Measurements from ENCODE around the gene CEP112. TPM values are rescaled to one million over a fixed set of nuclear protein-coding genes. Genes with fewer than 3 reads are reported as not detected.

The CEP112 gene
- total and polyA plus RNA-seq, 2 of the 8 experiments (the other 6 are each of a cell fraction or from before 2014, with no cell fraction given): 0.62 to 3.1 TPM

GRCh38 chr17:65588181-65588808, 603.6 kb downstream of the CEP112 start (continued):
- TF ChIP-seq RAD21 (IDR thresholded peaks at IDR 0.05 in 1 of 2, conservative IDR thresholded peaks at IDR 0.05 in 1 of 2; ENCODE audit: low read depth in 2 of 2, low read length in 2 of 2) (peak; percentile 22 to 39; a peak in 3 of 4 replicates), HDAC2 (IDR thresholded peaks at IDR 0.05; ENCODE audit: borderline replicate concordance in 1 of 2, low read depth in 2 of 2, low read length in 2 of 2) (no peak), ATF2 (IDR thresholded peaks at IDR 0.05; ENCODE audit: low read length) (no peak), USF2 (IDR thresholded peaks at IDR 0.05; ENCODE audit: low read length) (no peak), CTCF (IDR thresholded peaks at IDR 0.05; ENCODE audit: control extremely low read depth in 1 of 3, insufficient read depth in 1 of 3, low read depth in 1 of 3, low read length in 3 of 3) (peak; percentile 2 to 49 (median 36)), MAFK (IDR thresholded peaks at IDR 0.05; ENCODE audit: low read depth, low read length) (peak; percentile 49), CEBPB (IDR thresholded peaks at IDR 0.05; ENCODE audit: low read depth, low read length) (no peak), PHF8 (conservative IDR thresholded peaks at IDR 0.05; ENCODE audit: low read depth, low read length) (no peak), KDM4A (IDR thresholded peaks at IDR 0.05; ENCODE audit: low read depth, low read length, severe bottlenecking) (no peak), YY1 (IDR thresholded peaks at IDR 0.05; ENCODE audit: low read depth, low read length) (no peak), POLR2A (IDR thresholded peaks at IDR 0.05; ENCODE audit: control extremely low read depth in 1 of 2, low read depth in 2 of 2, low read length in 2 of 2) (no peak)

All from H1 (cell line).